Osteoblast (primary cell): ENCODE results near the gene GPRIN1. TPM values are rescaled to one million over a fixed set of nuclear protein-coding genes. Genes with fewer than 3 reads are reported as not detected.
"Not testable (repeated sequence)": the region's sequence is repeated elsewhere in the genome, so short reads cannot be mapped to it uniquely, and the experiment has no call there.

Experiments
- DNase-seq: peaks from one replicate; pipeline ENCODE4 v3.0.0; 2011; ENCODE audit warnings: low spot score, mixed read lengths; ENCODE audit not compliant: insufficient read length; ENCODE audit errors: missing footprints
- H2AFZ ChIP-seq: 2 replicates; pipeline ENCODE4 v1.6.0; 2011; ENCODE audit warnings: mild to moderate bottlenecking, low read length
- H3K27ac ChIP-seq: 2 replicates; pipeline ENCODE4 v1.5.1; 2011; ENCODE audit warnings: mild to moderate bottlenecking, low read depth, low read length, moderate library complexity
- H3K27me3 ChIP-seq: 2 replicates; pipeline ENCODE4 v1.6.0; 2012; ENCODE audit warnings: mild to moderate bottlenecking, control low read depth, inconsistent platforms, low read length, moderate library complexity; ENCODE audit not compliant: insufficient read depth
- H3K36me3 ChIP-seq: 2 replicates; pipeline ENCODE4 v1.5.1; 2011; ENCODE audit warnings: mild to moderate bottlenecking, low read length, control low read depth, moderate library complexity; ENCODE audit not compliant: insufficient read depth
- H3K4me1 ChIP-seq: 2 replicates; pipeline ENCODE4 v1.5.1; 2011; ENCODE audit warnings: mild to moderate bottlenecking, low read length, control low read depth, moderate library complexity; ENCODE audit not compliant: insufficient read depth
- H3K4me2 ChIP-seq: 2 replicates; pipeline ENCODE4 v1.6.0; 2011; ENCODE audit warnings: mild to moderate bottlenecking, low read length; ENCODE audit not compliant: insufficient read depth
- H3K4me3 ChIP-seq: fragments of 200-600 bp; sonication (generic); 3 replicates; pipeline ENCODE4 v1.5.1; 2012; ENCODE audit warnings: mild to moderate bottlenecking, low read length, inconsistent platforms; ENCODE audit not compliant: insufficient read depth
- H3K79me2 ChIP-seq: 2 replicates; pipeline ENCODE4 v1.6.0; 2012; ENCODE audit warnings: mild to moderate bottlenecking, low read length, control low read depth, inconsistent platforms; ENCODE audit not compliant: insufficient read depth
- H3K9me3 ChIP-seq: 2 replicates; pipeline ENCODE4 v1.5.1; 2011; ENCODE audit warnings: low read depth, low read length, control low read depth
- H4K20me1 ChIP-seq: 2 replicates; pipeline ENCODE4 v1.6.0; 2012; ENCODE audit warnings: mild to moderate bottlenecking, low read length, control low read depth; ENCODE audit not compliant: insufficient read depth
- total RNA-seq: library from RNA; depleted of rRNA; stranded (reverse); fragments of >200 nt; gene quantifications from 2 replicates; pipeline ENCODE4 v1.2.3, GENCODE V29; 2012
- TF ChIP-seq, protein P1 (sequence below): IDR thresholded peaks from 2 replicates; pipeline ENCODE4 v1.5.1; 2011; ENCODE audit warnings: mild to moderate bottlenecking, low read depth, low read length, moderate library complexity; ENCODE audit errors: extremely low read depth

The GPRIN1 gene
- total RNA-seq, 1 donor, result 1.8 TPM

DNA sequence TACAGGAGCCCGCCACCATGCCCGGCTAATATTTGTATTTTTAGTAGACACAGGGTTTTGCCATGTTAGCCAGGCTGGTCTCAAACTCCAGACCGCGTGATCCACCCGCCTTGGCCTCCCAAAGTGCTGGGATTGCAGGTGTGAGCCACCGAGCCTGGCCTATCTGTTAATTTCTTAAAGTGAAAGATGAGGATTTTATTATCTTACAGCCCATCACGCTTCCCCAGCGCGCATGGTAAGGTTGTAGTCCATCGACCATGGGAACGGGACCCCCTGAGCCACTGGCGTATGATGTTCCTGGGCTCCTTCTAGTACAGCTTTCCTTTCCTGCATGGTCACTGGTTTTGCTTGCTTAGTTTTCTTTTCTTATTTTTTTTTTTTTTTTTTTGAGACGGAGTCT is 52.1 kb downstream of the GPRIN1 start:
- Histone ChIP-seq H3K4me2 (no peak overlapping the region), H3K9me3 (no peaks in the 10 kb centered on the region), H3K36me3 (no peaks in the 10 kb centered on the region), H3K4me1 (no peaks in the 10 kb centered on the region), H3K27ac (no peak overlapping the region), H3K27me3 (peaks cover 6% of the 10 kb centered on the region), H3K79me2 (no peaks in the 10 kb centered on the region), H3K4me3 (no peak overlapping the region), H4K20me1 (no peaks in the 10 kb centered on the region), H2AFZ (no peak overlapping the region)
- TF ChIP-seq, protein P1, sequence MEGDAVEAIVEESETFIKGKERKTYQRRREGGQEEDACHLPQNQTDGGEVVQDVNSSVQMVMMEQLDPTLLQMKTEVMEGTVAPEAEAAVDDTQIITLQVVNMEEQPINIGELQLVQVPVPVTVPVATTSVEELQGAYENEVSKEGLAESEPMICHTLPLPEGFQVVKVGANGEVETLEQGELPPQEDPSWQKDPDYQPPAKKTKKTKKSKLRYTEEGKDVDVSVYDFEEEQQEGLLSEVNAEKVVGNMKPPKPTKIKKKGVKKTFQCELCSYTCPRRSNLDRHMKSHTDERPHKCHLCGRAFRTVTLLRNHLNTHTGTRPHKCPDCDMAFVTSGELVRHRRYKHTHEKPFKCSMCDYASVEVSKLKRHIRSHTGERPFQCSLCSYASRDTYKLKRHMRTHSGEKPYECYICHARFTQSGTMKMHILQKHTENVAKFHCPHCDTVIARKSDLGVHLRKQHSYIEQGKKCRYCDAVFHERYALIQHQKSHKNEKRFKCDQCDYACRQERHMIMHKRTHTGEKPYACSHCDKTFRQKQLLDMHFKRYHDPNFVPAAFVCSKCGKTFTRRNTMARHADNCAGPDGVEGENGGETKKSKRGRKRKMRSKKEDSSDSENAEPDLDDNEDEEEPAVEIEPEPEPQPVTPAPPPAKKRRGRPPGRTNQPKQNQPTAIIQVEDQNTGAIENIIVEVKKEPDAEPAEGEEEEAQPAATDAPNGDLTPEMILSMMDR, result no peak
- DNase-seq, result no peak

GRCh38 chr5:176553260-176554085 is 56.5 kb downstream of the GPRIN1 start:
- no peak for DNase-seq
- H2AFZ ChIP-seq, result no peak overlapping the region
- no peaks in the 10 kb centered on the region for H3K79me2 ChIP-seq
- no peak overlapping the region for H3K4me2 ChIP-seq
- H4K20me1 ChIP-seq, result no peaks in the 10 kb centered on the region
- no peak overlapping the region for H3K27ac ChIP-seq
- TF ChIP-seq, protein P1, result no peak
- H3K27me3 ChIP-seq, result no peaks in the 10 kb centered on the region
- no peaks in the 10 kb centered on the region for H3K9me3 ChIP-seq
- H3K36me3 ChIP-seq, result no peaks in the 10 kb centered on the region
- H3K4me1 ChIP-seq, result no peaks in the 10 kb centered on the region
- H3K4me3 ChIP-seq, result no peak overlapping the region

- Histone ChIP-seq H3K27me3 (no peaks in the 10 kb centered on the region), H2AFZ (no peak overlapping the region), H3K4me1 (no peaks in the 10 kb centered on the region), H3K4me2 (no peak overlapping the region), H3K4me3 (no peak overlapping the region), H3K27ac (no peak overlapping the region), H3K9me3 (no peaks in the 10 kb centered on the region), H3K36me3 (no peaks in the 10 kb centered on the region), H3K79me2 (no peaks in the 10 kb centered on the region), H4K20me1 (no peaks in the 10 kb centered on the region)
- TF ChIP-seq, protein P1, result no peak
- no peak for DNase-seq
Observed at GRCh38 chr5:176552332-176552869, 57.6 kb downstream of the GPRIN1 start.

DNA sequence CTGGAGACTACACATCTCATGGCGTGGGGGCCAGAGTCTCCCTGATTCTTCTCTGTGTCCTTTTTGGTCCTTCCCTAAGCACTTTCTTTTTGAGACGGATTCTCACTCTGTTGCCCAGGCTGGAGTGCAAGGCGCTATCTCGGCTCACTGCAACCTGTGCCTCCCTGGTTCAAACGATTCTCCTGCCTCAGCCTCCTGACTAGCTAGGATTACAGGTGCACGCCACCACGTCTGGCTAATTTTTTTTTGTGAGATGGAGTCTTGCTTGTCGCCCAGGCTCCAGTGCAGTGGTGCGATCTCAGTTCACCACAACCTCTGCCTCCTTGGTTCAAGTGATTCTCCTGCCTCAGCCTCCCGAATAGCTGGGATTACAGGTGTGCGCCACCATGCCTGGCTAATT is 59.0 kb downstream of the GPRIN1 start:
- not testable (repeated sequence) for H3K9me3 ChIP-seq, H2AFZ ChIP-seq, H3K27ac ChIP-seq, H3K27me3 ChIP-seq, H3K4me2 ChIP-seq, DNase-seq, H3K36me3 ChIP-seq, H3K79me2 ChIP-seq, H4K20me1 ChIP-seq, H3K4me3 ChIP-seq, H3K4me1 ChIP-seq
